HL-60 (cell line): ENCODE results near the gene NUP93.

Experiments
- DNase-seq, 2 experiments: peaks; one replicate each; pipeline ENCODE4 v3.0.0-alpha.2; 2010 to 2020; ENCODE audit warnings: low read depth in 1 of 2, low spot score in 1 of 2
- H3K27ac ChIP-seq: fragments of 250-450 bp; sonication (Bioruptor Pico); replicated peaks from 2 replicates; pipeline ENCODE4 v1.5.1; 2020; ENCODE audit warnings: mild to moderate bottlenecking, moderate library complexity
- H3K27me3 ChIP-seq: fragments of 250-450 bp; sonication (Bioruptor Pico); 2 replicates; pipeline ENCODE4 v1.5.1; 2021; ENCODE audit warnings: mild to moderate bottlenecking, moderate library complexity; ENCODE audit not compliant: insufficient read depth, poor library complexity, severe bottlenecking
- H3K4me3 ChIP-seq: replicated peaks from 2 replicates; pipeline ENCODE4 v1.5.1; 2011; ENCODE audit warnings: mild to moderate bottlenecking, control low read depth, low read length; ENCODE audit not compliant: insufficient read depth
- CTCF ChIP-seq: IDR thresholded peaks from one replicate; pipeline ENCODE4 v1.5.1; 2011; ENCODE audit warnings: low read length, control low read depth, inconsistent platforms; ENCODE audit not compliant: insufficient read depth
- GABPA ChIP-seq: IDR thresholded peaks from 2 replicates; pipeline ENCODE4 v1.6.1; 2012; ENCODE audit warnings: low read depth
- POLR2AphosphoS5 ChIP-seq: IDR thresholded peaks from 2 replicates; pipeline ENCODE4 v1.6.1; 2012; ENCODE audit warnings: low read depth
- REST ChIP-seq: IDR thresholded peaks from 2 replicates; pipeline ENCODE4 v1.6.1; 2012; ENCODE audit warnings: low read depth; ENCODE audit not compliant: insufficient replicate concordance
- SPI1 ChIP-seq: IDR thresholded peaks from 2 replicates; pipeline ENCODE4 v1.6.1; 2012; ENCODE audit warnings: low read depth, mild to moderate bottlenecking, borderline replicate concordance

The NUP93 gene

GRCh38 chr16:56823081-56823733 lies 93.3 kb downstream of the NUP93 start:
- DNase-seq: no peak
- no peak for TF ChIP-seq REST
- no peak for TF ChIP-seq POLR2AphosphoS5
- TF ChIP-seq CTCF: no peak
- TF ChIP-seq SPI1: no peak
- TF ChIP-seq GABPA: no peak
- Histone ChIP-seq H3K4me3 (no peak overlapping the region), H3K27ac (no peak overlapping the region), H3K27me3 (no peaks in the 10 kb centered on the region)

- H3K27me3 ChIP-seq: no peaks in the 10 kb centered on the region
- H3K27ac ChIP-seq: no peak overlapping the region
- TF ChIP-seq GABPA: no peak
- no peak for TF ChIP-seq CTCF
- TF ChIP-seq POLR2AphosphoS5: no peak
- no peak for DNase-seq
- H3K4me3 ChIP-seq: no peak overlapping the region
Observed at GRCh38 chr16:56824331-56824730, 94.4 kb downstream of the NUP93 start.

GRCh38 chr16:56824804-56825203 lies 94.9 kb downstream of the NUP93 start:
- Histone ChIP-seq H3K4me3 (no peak overlapping the region), H3K27me3 (no peaks in the 10 kb centered on the region), H3K27ac (no peak overlapping the region)
- no peak for TF ChIP-seq CTCF
- no peak for TF ChIP-seq REST
- TF ChIP-seq SPI1: no peak
- TF ChIP-seq POLR2AphosphoS5: no peak
- no peak for TF ChIP-seq GABPA
- DNase-seq: no peak

- Histone ChIP-seq H3K27ac (no peak overlapping the region), H3K27me3 (no peaks in the 10 kb centered on the region), H3K4me3 (no peak overlapping the region)
- no peak for DNase-seq
- no peak for TF ChIP-seq CTCF
- TF ChIP-seq GABPA: no peak
- no peak for TF ChIP-seq POLR2AphosphoS5
- no peak for TF ChIP-seq SPI1
- TF ChIP-seq REST: no peak
Observed at GRCh38 chr16:56825826-56826225, 95.9 kb downstream of the NUP93 start.
